HG03432 (cell line): ENCODE measurements around the gene C19orf12.

Experiments
- ATAC-seq: cut with Tn5 transposase; IDR thresholded peaks from one replicate; pipeline ENCODE4 v1.9.1; 2021; ENCODE audit warnings: mild to moderate bottlenecking, moderate library complexity; ENCODE audit not compliant: unreplicated experiment

The C19orf12 gene

DNA sequence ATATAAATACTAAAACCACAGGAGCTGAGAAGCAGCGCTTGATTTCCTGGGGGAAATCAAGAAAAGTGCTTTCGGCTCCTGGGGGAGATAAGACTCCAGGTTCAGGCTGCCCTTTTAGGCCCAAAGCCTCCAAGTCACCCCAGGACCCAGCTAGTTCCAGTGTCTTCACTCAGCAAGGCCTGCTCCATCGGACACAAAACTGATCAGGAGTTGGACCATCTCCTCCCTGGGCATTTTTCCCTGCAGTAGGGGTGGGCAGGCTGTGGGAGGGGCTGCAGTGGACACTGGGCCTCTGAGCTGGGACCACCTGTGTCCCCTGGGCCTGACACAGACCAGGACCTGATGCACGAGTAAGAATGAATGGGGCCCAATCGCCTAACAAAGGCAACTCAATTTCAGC lies 15.2 kb downstream of the C19orf12 start:
- ATAC-seq, result no peak

DNA sequence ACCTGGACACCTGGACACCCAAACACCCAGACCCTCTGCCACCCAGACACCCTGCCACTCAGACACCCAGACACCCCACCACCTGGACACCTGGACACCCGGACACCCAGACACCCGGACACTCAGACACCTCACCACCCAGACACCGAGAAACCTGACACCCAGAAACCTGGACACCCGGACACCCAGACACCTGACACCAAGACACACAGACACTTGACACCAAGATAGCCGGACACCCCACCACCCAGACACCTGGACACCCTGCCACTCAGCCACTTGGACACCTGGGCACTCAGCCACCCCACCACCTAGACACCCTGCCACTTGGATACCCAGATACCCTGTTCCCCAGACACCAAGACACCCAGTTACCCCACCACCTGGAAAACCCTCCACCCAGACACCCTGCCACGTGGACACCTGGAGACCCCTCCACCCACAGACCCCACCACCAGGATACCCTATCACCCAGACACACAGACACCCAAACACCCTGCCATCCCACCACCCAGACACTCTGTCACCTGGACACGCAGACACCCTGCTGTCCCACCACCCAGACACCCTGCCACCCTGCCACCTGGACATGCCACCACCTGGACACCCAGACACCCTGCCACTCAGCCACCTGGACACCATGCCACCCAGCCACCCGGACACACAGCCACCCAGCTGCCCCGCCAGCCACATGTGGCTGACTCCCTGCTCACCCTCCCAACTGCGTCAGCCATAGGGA lies 17.4 kb downstream of the C19orf12 start:
- no peak for ATAC-seq

DNA sequence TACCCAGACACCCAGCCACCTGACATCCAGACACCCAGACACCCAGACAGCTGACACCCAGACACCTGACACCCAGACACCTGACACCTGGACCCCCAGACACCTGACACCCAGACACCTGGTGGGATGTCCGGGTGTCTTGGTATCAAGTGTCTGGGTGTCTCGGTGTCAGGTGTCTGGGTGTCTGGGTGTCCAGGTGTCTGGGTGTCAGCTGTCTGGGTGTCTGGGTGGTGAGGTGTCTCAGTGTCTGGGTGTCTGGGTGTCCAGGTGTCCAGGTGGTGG lies 18.6 kb downstream of the C19orf12 start:
- ATAC-seq, result no peak

DNA sequence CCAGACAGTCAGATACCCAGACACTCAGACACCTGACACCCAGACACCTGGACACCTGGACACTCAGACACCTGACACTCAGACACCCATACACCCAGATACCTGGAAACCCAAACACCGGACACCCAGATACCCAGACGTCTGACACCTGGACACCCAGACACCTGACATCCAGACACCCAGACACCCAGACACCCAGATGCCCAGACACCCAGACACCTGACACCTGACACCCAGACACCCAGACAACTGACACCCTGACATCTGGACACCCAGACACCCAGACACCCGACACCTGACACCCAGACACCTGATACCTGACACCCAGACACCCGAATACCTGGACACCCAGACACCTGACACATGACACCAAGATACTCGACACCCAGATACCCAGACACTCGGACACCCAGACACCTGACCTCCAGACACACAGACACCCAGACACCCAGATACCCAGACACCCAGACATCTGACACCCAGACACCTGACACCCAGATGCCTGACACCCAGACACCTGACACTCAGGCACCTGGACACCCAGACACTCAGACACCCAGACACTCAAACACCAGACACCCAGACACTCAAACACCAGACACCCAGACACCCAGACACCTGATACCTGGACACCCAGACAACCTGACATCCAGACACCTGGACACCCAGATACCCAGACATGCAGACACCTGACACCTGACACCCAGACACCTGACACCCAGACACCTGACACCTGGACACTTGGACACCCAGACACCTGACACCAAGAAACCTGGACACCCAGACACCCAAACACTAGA lies 19.1 kb downstream of the C19orf12 start:
- ATAC-seq, result no peak

DNA sequence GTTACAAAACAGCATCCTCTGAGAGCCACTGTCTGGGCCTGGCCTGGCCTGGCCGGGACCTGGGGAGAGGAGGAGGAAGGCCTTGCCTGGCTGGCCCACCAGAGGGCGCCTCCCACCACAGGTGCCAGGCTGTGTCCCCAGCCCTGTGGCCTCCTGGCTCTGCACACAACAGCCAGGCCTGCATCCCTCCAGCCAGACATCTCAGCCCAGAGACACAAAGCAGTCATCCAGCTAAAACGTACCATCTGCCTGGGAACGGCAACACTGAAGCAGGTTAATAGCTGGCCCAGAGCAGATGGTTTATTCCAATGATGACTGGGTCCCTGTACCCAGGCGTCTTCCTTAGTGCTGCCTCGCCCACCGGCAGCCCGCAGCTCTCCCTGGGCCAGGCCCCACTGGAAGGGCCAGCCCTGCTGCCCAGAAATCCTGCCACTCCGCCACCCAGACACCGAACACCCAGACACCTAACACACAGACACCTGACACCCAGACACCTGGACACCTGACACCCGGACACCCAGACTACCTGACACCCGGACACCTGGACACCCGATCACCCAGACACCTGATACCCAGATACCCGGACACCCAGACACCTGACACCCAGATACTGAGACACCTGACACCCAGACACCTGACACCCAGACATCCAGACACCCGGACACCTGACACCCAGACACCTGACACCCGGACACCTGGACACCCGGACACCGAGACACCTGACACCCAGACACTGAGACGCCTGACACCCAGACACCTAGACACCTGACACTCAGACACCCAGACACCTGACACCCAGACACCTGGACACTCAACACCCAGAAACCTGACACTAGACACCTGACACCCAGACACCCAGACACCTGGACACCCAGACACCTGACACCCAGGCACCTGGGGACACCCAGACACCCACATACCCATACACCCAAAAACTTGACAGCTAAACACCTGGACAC lies 20.1 kb downstream of the C19orf12 start:
- ATAC-seq, result peak; percentile 95

DNA sequence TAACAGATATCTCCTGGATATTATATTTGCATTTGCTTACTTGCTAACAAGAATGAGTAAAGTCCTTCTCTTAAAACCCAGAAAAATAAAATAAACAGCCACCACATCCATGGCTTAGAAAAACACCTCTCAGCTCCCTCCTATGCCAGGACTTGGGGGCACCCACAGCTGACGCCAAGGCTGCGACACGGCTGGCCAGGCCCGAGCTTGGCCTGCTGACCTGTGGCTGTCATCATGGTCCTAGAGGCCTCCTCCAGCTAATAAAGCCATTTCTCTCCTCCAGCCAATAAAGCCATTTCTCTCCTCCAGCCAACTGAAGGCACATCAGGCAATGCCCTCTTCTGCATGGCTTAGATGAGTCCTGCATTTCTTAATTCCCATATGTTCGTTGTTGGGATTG lies 20.9 kb downstream of the C19orf12 start:
- no peak for ATAC-seq

DNA sequence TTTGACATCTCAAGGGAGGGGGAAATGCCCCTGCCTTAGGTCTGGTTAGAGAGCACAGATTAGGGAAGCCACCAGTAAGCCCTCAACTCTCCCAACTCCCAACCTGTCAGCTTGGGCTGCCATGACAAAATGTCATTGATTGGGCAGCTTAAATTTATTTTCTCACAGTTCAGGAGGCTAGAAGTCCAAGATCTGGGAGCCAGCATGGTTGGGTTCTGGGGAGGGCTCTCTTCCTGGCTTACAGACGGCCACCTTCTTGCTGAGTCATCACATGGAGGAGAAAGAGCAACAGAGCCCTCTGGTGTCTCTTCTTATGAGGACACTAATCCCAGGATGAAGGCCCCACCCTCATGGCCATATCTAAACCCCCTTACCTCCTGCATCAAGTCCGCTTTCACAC lies 24.2 kb downstream of the C19orf12 start:
- ATAC-seq, result peak; percentile 57

DNA sequence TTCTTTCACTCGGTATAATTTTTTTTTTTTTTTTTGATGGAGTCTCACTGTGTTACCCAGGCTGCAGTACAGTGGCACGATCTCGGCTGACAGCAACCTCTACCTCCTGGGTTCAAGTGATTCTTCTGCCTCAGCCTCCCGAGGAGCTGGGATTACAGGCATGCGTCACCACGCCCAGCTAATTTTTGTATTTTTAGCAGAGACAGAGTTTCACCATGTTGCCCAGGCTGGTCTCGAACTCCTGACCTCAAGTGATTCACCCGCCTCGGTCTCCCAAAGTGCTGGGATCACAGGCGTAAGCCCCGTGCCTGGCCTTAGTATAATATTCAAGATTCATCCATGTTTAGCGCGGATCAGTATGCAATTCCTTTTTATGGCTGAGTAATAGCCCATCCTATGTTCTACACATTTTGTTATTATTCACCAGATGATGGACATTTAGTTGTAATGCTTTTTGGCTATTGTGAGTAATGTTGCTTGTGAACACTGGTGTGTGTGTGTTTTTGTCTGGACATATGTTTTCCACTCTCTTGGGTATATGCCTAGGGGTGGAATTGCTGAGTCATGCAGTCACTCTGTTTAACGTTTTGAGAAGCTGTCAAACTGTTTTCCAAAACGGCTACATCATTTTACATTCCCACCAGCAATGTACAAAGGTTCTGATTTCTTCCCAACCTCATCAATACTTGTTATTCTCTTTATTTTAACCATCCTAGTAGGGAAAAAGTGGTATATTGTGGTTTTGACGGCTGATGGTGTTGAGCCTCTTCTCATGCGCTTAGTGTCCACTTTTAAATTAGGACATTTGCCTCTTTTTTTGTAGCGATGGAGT lies 26.9 kb downstream of the C19orf12 start:
- no peak for ATAC-seq

DNA sequence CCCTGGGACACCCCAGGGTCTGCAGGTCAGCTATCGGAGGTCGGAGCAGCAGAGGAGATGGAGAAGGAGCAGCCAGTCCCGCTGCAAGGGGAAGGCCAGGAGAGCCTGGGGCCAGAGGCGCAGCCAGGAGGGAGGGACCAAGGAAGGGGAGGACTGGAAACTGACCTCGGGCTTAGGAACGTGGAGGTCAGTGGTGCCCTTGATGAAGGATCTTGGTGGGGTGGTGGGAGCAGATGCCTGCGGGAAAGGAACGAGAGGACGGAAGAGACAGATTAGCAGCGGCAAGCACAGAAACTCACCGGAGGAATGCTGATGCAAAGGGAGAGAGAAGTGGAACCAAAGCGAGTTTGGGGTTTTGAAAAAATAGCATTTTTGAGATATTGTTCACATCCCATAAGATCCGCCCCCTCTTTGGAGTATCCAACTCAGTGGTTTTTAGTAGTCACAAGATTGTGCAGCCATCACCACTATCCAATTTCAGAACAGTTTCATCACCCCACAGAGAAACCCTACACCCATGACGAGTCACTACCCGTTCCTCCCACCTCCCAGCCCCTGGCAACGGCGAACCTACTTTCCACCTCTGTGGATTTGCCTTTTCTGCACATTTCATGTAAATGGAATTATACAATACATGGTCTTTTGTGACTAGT lies 27.7 kb downstream of the C19orf12 start:
- no peak for ATAC-seq

DNA sequence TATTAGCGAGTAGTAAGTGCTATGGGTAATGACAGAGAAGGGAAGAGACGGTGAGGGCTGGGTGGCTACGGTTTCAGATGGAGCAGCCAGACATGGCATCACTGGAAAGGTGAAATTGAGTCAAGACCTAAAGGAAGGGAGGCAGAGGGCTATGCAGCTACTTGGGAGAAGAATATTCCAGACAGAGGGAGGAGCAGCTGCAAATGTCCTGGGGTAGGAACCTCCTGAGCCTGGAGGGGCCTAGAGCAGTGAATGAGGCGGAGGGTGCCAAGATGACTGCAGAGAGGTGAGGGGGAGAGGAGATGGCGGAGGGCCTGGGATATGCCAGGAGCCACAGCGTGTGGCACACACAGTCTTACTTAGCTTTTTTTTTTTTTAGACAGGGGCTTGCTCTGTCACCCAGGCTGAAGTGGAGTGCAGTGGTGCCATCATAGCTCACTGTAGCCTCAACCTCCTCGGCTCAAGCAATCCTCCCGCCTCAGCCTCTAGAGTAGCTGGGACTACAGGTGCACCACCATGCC lies 28.7 kb downstream of the C19orf12 start:
- ATAC-seq, result no peak

DNA sequence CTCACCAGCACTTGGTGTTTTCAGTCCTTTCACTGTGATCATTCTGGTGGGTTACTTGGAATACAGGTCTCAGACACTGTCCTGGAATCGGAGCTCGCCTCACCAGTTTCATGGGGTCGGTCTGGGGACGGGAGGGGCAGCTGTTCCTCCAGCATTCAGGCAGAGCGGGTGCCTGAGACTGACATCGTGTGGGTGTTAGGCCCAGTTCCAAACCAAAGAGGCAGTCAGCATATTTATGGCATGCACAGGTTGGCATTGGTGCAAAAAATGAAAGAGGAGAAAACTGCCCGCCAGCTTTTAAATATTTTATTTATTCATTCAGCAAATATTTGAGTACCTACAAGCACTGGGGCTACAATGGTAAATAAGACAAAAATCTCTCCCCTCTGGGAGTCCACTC lies 29.7 kb downstream of the C19orf12 start:
- no peak for ATAC-seq

DNA sequence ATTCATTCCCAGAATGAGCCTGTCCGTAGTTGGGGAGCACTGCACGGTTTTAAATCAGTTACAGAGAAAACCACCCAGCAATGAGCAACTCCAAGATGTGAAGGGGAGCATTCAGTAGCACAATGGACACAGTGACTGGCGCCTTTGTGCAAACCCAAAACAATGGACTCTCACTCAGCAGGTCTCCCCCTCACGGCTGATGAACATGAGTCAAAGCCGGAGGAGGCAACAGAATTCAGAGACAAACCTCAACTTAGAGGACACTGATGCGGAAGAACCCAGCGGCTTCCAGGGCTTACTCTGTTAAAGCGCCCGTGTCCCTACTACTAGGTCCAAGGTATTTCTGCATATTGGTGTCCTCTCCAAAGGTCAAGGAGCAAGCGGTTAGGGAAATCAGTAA lies 32.1 kb downstream of the C19orf12 start:
- ATAC-seq, result no peak

DNA sequence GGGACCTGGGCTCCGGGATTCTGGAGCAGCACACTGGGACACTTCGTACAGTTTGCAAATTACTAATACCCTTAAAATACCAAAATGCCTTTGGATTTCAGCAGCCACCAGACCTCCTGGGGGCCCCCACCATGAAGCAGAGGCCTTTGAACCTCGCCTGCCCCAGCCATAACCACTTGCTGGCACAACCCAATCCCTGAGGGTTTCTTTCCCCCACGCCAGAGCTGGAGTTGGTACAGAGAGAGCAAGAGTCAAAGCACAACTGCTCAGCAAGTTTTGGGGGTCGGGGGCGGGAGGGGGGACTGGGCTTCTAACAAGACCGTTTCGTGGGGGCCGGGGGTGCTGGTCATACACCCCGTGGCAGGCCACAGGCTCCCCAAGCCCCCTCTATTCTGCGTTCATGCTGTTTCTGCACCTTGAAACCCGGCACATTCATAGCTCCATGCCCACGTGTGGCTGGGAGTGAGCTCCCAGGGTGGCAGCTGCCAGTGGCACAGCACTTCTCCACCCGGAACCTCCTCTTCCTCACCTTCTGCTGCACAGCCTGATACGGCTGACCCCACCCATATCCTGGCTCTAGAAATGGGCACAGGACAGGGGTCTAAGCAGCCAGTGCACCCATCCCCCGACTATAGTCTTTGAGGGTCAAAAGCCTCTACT lies 32.7 kb downstream of the C19orf12 start:
- ATAC-seq, result no peak

DNA sequence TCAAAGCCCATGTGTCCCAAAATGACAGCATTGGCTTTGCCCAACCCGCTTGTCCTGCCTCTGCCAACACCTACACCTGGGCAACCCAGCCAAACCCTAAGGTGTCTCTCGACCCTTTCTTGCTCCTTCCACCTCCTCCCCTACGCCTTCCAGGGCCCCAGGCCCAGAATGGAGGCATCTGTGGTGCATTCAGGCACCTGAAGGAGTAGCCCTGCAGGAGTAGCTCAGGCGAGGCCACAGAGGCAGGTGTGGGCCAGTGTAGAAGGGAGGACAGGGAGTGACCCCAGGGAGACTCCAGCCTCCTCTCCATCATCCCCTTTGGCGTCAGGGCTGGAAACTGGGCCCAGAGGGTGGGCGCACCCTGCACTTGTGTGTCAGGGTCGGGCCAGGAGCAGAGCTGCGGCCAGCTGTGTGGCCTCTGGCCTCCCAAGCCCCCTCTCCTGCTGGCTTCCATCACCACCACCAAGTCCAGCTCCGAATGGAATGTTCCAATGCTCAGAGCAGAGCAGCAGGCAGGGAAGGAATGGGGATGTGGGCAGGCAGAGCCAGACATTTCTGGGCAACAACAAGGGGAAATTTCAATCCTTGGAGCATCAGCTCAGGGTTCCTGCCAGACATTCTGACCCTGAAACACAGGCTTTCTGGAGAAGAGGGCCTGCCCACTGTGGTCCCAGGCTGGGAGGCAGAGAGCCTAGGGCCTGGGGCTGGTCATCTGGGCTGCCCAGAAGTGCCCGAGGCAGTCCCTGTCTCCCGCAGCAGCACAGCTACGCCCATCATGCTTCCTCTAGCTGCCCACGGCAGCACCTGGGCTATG lies 33.4 kb downstream of the C19orf12 start:
- ATAC-seq, result no peak

DNA sequence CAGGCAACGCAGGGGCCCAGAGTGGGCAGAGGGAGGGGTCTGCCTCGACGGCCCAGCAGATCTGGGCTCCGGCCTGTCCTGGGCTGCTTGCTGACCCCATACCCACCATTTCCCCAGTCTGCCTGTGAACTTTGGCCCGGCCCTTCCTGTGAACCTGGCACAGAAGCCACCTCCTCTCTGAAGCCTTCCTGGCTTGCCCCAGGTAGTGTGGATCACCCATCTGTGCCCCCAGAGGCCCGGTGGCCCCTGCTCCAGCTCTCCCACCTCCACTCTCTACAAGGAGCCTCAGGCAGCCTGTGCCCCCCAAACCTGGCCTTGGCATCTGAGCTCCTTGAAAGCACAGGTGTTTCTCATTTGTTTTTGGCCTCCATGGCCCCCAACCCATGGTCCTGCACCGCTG lies 34.1 kb downstream of the C19orf12 start:
- no peak for ATAC-seq

DNA sequence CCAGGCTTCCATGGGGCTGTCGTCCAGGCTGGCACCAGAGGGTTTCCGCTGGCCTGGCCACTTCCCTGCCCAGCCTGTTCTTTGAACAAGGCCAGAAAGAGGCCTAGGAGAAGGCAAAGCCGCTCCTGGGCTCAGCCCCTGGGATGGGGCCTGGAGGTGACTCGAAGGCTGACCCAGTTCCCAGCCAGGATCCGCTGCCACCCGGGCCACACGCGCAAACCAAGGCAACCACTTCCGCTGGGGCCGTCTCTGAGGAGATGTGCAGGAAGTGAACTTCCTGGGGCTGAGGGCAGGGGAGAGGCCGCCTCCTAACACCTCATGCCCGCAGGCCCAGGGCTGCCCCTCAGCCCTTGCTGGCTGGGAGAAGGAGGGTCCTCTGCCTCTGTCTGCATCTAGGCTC lies 34.6 kb downstream of the C19orf12 start:
- ATAC-seq, result peak; percentile 85

DNA sequence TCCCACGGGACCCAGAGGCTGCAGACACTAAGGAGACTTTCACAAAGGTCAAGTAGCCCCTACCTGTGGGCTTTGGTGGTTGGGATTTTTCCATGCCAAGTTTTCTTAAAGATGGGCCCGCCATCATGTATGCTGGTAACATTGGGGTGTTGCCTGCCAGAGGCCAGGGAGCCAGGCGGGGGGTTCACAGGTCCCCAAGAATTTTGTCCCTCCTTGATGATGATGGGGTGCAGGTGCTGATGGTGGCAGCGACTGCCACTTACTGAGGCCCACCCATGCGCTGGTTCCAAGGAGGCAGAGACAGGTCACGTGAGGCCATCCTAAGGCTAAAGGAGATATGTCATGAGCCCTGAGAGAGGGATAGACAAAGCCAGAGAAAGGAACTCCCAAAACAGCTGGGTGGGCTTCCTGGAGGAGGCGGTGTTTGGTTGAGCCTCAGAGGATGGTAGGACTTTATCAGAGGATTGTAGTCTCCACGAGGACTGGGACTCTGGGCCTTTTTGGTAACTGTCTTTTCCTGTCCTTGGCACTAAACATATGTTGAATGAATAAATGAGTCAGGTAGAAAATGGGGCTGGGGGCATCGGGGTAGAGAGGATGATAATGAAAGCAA lies 35.4 kb downstream of the C19orf12 start:
- ATAC-seq, result no peak

DNA sequence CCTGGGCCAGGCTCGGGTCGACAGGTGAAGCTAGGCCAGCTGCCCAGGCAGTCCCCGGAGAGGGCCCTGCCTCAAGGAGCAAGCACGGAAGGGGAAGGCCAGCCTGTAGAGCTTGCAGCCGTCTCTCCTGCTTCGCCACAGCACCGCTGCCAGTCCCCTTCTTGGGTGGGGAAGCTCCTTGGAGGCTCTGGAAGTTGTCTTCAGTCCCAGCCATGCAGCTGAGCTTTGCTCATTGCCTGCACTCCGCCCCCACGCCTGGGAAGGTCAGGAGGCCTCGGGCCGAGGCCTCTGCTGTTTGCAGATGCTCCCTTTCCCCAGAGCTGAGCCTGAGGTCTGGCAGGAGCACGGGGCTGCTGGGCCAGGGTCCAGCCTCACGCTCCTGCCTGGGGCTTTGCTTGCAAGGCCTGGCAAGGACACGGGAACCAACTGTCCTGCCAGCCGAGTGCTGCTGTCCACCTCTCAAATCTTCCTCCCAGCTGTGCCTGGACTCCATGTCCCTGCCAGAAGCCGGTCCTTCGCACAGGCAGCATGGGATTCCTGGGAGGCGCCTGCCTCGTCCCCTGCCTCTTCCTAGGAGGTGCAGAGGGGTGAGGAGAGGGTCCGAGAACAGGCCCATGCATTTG lies 36.5 kb downstream of the C19orf12 start:
- ATAC-seq, result no peak
